ENCODE results near the gene AMELY.
"Not testable (repeated sequence)": the region's sequence is repeated elsewhere in the genome, so short reads cannot be mapped to it uniquely, and the experiment has no call there.

GRCh38 chrY:6842650-6843049, 68.9 kb downstream of the AMELY start:
- TF ChIP-seq CTCF, POLR2AphosphoS5, POLR2A (IDR thresholded peaks at IDR 0.05): not testable (repeated sequence)
